ENCODE results near the gene NCAPH2.

NCAPH2 gene

GRCh38 chr22:50474710-50475651 is 33.0 kb upstream of the NCAPH2 start, which contains the start of gene SBF1:
Gene SBF1, minus strand, starts transcription at chr22:50475035. Its CDS starts 195 bp downstream, at chr22:50474840.
- peak; percentile 70 to 83 for DNase-seq (ENCODE audit: low read depth in 2 of 2)

- no peak for DNase-seq (ENCODE audit: low read depth in 2 of 2)
Observed at GRCh38 chr22:50475652-50476002, 32.4 kb upstream of the NCAPH2 start.

GRCh38 chr22:50476868-50477267 is 31.2 kb upstream of the NCAPH2 start:
- no peak for DNase-seq (ENCODE audit: low read depth in 2 of 2)

- DNase-seq (ENCODE audit: low read depth in 2 of 2) = no peak
Observed at GRCh38 chr22:50477923-50478322, 30.1 kb upstream of the NCAPH2 start.

GRCh38 chr22:50479721-50480120 is 28.3 kb upstream of the NCAPH2 start:
- no peak for DNase-seq (ENCODE audit: low read depth in 2 of 2)

- DNase-seq (ENCODE audit: low read depth in 2 of 2) = no peak
Observed at GRCh38 chr22:50481045-50481439, 27.0 kb upstream of the NCAPH2 start.

GRCh38 chr22:50481440-50482106 is 26.5 kb upstream of the NCAPH2 start, which contains the start of gene ADM2:
Gene ADM2, plus strand, starts transcription at chr22:50481543. Its CDS starts 305 bp downstream, at chr22:50481848.
- DNase-seq (ENCODE audit: low read depth in 2 of 2) = peak in 1 of 2 donors; percentile 52

- no peak for DNase-seq (ENCODE audit: low read depth in 2 of 2)
Observed at GRCh38 chr22:50482107-50483074, 25.6 kb upstream of the NCAPH2 start.

- no peak for DNase-seq (ENCODE audit: low read depth in 2 of 2)
Observed at GRCh38 chr22:50483106-50483505, 24.9 kb upstream of the NCAPH2 start.

- DNase-seq (ENCODE audit: low read depth in 2 of 2) = no peak
Observed at GRCh38 chr22:50483556-50483955, 24.5 kb upstream of the NCAPH2 start.

GRCh38 chr22:50483977-50484853 is 23.8 kb upstream of the NCAPH2 start:
- no peak for DNase-seq (ENCODE audit: low read depth in 2 of 2)

- DNase-seq (ENCODE audit: low read depth in 2 of 2) = no peak
Observed at GRCh38 chr22:50485221-50486131, 22.5 kb upstream of the NCAPH2 start.

- no peak for DNase-seq (ENCODE audit: low read depth in 2 of 2)
Observed at GRCh38 chr22:50486561-50487289, 21.3 kb upstream of the NCAPH2 start, which contains the start of gene MIOX. Gene MIOX, plus strand, starts transcription at chr22:50486859. Its CDS starts 39 bp downstream, at chr22:50486898.

GRCh38 chr22:50487290-50488005 is 20.6 kb upstream of the NCAPH2 start:
- DNase-seq (ENCODE audit: low read depth in 2 of 2) = no peak

- DNase-seq (ENCODE audit: low read depth in 2 of 2) = no peak
Observed at GRCh38 chr22:50488006-50488677, 19.9 kb upstream of the NCAPH2 start.

GRCh38 chr22:50488886-50489285 is 19.1 kb upstream of the NCAPH2 start:
- no peak for DNase-seq (ENCODE audit: low read depth in 2 of 2)
